SW480 (cell line): Measurements from ENCODE around the gene LPP.

ENCODE experiments used
- DNase-seq: peaks from one replicate; pipeline ENCODE4 v3.0.0-alpha.2; 2016; ENCODE audit warnings: low spot score

The LPP gene

DNA sequence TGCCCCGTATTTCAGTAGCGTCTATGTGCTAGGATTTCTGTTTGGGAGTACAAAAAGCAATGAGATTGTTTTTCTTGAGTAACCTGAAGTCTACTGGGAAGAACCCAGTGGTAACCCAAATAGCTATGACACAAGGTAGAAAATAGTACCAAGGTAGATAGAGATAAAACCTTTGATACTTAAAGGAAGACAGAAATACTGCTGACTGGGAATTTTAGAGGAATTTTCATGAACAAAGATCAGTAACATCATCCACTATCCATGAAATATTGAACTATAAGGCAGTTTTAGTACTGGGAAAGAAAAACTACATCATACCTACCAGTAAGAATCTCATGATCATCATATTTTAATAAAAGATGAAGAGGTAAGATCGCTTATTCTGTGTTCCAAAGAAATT is 489.8 kb downstream of the LPP start:
- DNase-seq, result no peak

DNA sequence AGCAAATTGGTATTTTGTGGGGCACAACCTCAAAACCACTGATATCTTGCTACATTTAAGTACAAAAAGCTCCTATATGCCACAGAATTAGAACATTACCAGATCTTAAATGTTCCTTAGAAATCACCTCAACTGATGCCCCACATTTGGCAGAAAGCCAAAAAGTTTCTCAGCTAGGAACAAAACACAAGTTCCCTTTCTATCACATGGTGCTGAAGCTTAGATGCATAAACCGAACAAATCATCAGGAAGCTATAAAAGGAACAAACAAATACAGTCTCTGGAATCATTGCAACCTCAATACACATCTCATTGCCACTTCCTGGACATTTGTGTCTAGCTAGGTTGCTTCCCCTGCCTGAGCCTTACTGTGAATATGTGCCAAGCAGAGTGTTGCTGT is 492.6 kb downstream of the LPP start:
- no peak for DNase-seq

- DNase-seq, result no peak
These were observed 493.3 kb downstream of the LPP start for GRCh38 chr3:188647237-188647636.

DNA sequence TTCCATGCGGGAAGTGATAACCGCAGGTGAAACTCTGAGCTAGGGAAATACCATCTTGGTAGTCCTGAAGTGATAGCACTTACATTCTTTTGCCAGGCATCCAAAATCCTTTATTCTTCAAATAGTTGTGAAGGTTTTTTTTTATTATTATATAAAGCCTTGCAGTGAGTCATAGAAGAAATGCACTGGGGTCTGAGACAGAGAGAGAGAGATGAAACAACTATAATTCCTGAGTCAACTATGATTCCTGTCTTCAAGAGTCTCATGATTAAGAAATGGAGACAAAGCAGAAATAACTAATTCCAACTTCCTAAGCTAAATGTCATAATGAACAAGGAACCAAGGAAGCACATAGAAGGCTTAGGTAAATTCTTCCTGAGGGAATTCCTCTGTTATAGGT is 495.6 kb downstream of the LPP start:
- DNase-seq, result no peak

GRCh38 chr3:188656196-188656982 is 502.4 kb downstream of the LPP start:
- DNase-seq, result no peak

DNA sequence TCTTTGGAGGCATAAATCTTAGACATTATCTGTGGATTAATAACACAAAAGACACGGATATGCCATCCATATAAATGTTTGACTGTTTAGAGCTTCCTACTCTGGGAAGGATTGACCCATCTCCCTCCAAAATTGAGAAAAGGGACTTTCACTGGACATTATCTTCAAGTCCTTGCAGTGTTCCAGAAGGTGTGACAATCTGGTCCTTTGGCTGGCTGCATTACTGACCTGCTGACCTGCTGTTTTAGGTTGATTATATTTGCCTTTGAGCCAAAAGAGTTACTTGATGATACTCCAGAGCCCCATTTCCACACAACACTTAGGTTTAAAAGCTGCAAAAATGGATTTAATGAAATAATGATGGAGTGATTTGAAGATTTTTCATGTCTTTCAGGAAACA is 504.6 kb downstream of the LPP start:
- DNase-seq, result no peak

- DNase-seq, result no peak
These were observed 505.6 kb downstream of the LPP start for GRCh38 chr3:188659449-188660090.

DNA sequence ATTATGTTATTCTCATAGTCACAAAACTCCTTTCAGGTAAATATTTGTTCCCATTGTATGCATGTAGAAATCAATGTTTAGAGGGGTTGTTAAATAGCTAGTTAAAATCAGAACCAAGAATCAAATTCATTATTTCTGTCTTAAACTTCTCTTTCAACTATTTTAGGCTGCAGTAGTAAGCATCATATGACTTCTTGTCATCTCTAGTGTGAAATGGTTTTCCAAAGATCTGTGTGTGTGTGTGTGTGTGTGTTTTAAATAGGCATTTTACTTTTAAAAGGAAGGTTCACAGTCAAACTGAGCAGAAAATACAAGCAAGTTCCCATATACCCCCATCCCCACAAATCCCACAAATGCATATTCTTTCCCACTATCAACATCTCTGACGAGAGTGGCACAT is 506.5 kb downstream of the LPP start:
- DNase-seq, result no peak

GRCh38 chr3:188661806-188662205 is 507.8 kb downstream of the LPP start:
- DNase-seq, result no peak

DNA sequence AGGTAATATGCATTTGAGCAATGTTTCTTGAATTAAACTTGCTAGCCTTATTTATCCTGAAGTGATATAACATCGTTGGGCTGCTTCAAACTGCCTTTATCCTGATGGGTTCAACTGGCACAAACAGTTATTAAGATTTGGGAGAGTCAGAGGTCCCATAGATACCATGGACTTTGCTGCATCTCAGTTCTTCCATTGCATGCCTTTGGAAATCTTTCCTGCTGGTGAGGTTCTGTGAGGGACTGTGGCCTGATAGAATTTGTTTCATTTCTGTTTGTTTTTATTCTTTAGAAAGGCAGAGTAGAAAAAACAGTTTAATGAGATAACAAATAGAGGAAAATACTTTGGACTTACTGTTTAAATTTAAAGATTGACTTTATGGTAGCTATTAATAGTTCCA is 508.3 kb downstream of the LPP start:
- DNase-seq, result no peak

GRCh38 chr3:188662795-188663194 is 508.8 kb downstream of the LPP start:
- DNase-seq, result no peak

DNA sequence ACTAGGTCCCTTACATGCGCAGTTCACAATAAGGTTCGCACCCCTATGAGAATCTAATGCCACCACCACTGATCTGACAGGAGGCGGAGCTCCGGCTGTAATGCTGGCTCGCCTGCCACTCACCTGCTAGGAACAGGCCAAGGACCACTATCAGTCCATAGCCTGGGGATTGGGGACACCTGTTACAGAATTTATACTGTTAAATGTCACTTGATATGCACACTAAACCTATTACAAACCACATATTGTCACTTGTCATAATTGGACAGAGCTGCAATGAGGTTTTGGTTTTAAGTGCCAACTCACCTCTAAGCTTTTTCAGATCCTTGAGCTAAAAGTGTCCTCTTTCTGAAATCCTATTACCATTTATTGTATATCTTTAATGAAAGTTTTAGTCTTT is 509.9 kb downstream of the LPP start:
- DNase-seq, result no peak

- DNase-seq, result no peak
These were observed 510.8 kb downstream of the LPP start for GRCh38 chr3:188664795-188665194.

DNA sequence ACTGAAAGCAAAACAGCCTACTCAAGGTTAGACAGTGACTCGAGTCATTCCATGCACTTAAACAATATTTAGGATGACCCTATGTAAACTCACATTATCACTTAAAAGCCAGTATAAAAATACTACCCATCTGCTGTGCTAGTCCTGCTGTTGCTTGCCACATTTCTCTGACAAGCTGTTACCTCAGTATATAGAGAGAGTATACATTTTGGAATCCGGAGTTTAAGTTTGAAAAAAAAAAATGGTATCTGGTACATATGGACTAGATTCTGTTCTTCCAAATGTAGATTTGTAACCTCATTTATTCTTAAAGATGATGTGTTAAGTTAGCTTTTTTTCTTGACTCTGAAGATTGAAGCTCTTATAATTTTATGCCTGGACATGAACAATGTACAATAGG is 514.0 kb downstream of the LPP start:
- DNase-seq, result no peak

GRCh38 chr3:188670446-188670845 is 516.5 kb downstream of the LPP start:
- DNase-seq, result no peak

- no peak for DNase-seq
These were observed 518.0 kb downstream of the LPP start for GRCh38 chr3:188671971-188672370.

DNA sequence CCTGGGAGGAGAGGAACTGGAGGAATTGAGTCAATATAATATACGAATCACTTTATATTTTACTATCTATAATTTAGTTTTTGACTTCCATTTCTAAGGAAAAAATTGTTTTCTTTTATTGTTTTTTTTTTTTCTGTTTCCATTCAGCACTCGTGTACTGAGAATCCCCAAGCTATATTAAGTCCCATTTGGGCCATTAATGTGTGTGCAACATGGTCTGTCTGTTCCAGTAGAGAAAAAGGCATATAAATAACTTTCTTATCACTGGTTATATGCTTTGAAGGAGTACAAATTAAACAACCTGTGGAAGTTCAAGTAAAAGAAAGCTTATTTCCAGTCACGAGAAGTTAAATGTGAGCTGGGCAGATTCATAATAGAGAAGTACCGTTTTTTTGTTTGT is 518.9 kb downstream of the LPP start:
- DNase-seq, result no peak

DNA sequence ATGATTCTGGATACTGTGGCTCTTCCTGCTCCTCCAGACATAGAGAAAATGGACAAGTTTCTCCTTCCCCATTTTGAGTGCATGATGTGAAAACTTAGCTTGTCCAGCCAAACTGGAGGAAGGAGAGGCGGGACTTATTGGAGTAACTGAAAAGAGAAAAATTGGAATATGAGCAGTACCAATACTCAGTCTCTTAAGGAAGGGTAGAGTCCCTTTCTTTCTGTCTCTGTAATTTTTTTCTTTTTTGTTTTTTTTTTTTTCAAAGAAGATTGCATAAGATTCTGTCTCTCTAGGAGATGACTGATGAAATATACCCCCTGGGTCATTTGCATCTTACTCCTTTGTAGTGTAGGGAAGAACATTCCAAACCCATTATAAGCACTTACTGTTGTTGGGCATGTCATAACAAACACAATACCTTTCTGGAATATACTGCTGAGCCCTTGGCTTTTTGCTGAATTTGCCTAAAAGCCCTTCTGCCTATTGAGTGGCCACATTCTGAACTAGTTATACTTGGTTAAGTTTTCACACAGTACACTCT is 519.8 kb downstream of the LPP start:
- no peak for DNase-seq

GRCh38 chr3:188674595-188674994 is 520.6 kb downstream of the LPP start:
- DNase-seq, result no peak

- no peak for DNase-seq
These were observed 523.4 kb downstream of the LPP start for GRCh38 chr3:188677344-188677743.

GRCh38 chr3:188680189-188680588 is 526.2 kb downstream of the LPP start:
- DNase-seq, result no peak

DNA sequence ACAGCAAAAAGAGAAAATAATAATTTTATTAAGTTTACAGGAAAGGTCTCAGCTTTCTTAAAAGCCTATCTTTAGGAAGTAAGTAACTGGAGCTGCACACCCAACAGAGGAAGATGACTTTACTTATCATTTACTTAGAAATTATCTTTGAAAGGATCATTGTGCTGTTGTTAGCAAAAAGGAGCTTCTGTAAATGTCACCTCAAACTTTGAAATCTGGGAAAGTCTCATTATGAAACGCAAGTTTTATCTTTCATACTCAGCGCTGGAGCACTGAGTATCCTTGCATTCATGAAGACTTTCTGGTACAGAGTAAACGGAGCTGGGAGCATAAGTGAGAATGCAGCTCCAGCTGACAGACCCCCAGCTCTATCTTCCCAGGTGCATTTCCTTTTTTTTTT is 526.6 kb downstream of the LPP start:
- no peak for DNase-seq

DNA sequence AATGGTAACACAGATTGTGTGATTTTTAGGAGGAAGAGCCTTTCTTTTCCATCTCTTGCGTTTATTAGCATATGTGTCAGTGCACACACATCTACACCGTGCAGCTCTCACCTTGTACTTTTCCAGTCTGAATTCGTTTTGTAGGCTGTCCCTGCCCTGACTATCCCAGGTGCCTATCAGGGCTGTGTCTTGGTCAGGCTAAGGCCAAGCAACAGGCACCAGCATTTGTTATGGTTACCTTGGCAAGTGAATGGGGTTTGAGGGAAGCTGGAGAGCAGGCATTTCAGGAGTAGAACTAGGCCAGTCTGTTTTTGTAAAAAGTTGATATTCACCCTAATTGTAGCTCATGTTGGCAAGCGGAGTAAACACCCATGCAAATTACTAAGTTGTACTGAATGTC is 528.4 kb downstream of the LPP start:
- no peak for DNase-seq

GRCh38 chr3:188683032-188683521 is 529.1 kb downstream of the LPP start:
- DNase-seq, result no peak
